Measurements from ENCODE around the gene DIP2C.
"Not testable (repeated sequence)": the region's sequence is repeated elsewhere in the genome, so short reads cannot be mapped to it uniquely, and the experiment has no call there.

DIP2C gene

DNA sequence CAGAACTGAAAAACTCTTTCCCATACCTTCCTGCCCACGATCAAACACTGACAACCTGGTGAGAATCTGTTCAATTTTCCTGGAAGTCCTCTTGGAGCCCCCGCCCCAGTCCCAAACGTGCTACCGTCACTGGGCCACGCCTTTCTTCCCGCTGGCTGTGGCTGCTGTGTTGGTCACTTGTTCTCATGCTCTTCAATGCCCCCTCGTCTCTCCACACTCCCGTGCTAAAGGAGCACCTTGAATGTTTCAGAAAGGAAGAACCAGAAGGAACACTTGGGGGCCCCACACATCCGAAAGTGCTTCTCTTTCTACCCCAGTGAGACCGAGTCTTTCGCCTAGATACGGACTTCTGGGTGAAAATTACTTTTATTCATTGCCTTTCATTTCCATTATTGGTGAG, 215.1 kb downstream of the DIP2C start:
- no peak for FAIRE-seq

DNA sequence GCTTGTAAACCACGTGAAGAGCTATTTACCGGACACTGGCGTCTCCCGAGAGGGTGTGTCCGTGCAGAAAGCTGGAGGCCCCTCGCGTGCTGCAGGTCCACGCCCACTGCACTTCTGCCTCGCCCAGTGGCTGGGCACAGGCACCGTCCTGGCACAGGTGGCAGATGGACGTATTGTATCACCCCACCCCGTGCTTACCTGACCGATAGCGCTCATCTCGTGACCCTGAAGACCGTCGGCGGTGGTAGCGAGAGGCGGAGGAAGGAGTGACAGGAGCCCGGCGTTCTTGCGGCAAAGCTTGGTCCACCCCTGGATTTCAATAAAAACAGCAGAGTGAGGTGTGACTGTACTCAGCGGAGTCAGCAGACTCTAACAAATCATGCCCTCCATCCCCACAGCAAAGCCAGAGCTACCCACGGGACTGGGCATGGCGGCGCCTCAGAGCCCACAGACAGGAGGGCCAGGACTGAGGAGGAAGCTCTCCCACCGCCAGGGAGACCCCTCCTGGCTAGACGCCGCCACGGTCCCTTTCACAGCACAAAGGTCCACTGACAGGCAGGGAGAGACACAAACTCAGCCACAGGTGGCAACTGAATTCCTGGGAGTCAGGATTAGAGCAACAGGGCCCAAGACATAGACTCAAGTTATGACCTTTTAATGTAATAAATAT, 217.1 kb downstream of the DIP2C start:
- no peak for FAIRE-seq

- no peak for FAIRE-seq
These were observed 219.0 kb downstream of the DIP2C start for GRCh38 chr10:470339-471003.

DNA sequence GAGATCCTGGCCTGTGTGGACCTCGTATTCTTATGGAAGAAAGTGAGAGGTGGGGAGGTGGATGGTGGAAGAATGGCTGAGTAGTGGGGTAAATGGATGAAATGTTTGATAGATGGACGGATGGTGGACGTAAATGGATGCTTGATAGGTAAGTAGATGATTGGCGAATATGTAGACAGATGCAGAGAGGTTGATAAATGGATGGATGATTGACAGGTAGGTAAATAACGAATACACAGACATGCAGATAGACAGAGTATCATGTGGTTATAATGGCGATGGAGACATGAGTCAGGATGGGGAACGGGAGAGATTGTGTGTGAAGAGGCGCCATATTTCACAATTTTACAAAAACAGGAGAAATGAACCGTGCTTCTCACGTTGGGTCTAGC, 219.5 kb downstream of the DIP2C start:
- no peak for FAIRE-seq

DNA sequence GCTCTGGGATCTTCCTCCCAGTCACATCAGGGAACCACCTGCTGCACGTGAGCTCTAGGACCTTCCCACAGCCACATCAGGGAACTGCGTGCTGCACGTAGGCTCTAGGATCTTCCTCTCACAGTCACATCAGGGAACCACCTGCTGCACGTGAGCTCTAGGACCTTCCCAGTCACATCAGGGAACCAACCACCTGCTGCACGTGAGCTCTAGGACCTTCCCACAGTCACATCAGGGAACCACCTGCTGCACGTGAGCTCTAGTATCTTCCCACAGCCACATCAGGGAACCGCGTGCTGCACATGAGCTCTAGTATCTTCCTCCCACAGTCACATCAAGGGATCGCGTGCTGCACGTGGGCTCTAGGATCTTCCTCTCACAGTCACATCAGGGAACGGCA, 229.7 kb downstream of the DIP2C start:
- FAIRE-seq, result no peak

DNA sequence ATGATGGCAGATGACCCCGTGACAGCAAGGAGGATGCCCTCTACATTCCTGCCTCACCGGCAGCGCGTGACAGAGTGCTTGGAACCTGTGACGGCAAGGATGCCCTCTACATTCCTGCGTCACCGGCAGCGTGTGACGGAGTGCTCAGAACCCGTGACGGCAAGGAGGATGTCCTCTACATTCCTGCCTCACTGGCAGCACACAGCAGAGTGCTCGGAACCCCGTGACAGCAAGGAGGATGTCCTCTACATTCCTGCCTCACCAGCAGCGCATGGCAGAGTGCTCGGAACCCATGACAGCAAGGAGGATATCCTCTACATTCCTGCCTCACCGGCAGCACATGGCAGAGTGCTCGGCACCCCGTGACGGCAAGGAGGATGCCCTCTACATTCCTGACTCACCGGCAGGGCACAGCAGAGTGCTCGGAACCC, 231.0 kb downstream of the DIP2C start:
- no peak for FAIRE-seq

DNA sequence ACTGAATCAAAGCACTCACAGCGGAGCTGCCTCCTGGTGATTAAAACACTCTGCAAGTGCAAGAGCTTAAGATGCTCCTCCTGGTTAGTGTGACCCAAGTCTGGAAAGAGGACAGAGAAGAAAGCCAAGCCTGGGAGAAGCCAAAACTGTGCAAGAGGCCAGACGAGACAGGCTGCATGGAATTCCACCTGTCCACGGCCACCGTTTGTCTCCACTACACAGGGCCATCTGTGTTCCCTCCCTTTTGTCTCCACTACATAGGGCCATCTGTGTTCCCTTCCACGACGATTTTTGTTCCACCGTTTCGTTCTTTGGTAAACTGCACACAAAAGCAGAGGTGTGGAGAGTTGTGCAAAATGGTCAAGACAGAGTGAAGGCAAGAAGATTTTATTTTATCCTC, 233.0 kb downstream of the DIP2C start:
- FAIRE-seq, result no peak

DNA sequence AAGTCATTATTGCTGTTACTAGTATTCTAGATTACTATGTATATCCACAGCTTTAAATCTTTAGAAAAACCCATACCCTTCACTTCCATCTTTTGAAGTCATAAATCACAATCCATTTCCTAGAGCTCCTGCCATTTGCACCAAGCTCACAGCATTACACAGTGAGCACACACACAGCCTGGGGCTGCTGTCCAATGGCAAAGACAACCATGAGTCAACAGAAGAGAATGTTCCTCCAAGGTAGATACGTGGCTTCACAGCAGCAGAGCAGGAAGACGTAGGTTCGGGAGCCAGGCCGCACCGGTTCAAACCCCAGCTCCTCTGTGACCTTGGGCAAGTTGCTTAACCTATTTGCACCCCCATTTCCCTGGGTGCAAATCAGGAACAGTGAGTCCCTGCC, 234.6 kb downstream of the DIP2C start:
- FAIRE-seq, result no peak

- no peak for FAIRE-seq
These were observed 235.8 kb downstream of the DIP2C start for GRCh38 chr10:453647-454046.

GRCh38 chr10:452512-453426, 236.7 kb downstream of the DIP2C start:
- no peak for FAIRE-seq

DNA sequence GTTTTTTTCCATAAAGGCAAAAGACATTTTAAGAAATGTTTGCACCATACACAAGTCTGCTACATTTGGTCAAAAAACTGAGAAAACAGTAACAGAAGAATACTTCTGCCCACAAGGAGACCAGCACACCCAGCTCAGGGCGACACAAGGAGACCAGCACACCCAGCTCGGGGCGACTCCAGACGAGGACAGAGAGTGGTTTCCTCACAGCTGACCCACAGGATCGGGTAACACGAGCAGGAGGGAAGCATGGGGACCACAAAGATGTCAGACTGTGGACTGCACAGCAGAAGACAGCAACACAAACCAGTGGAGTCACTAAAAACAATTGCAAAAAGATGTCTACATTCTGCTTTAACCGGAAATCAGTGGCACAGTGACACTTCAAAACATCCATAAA, 237.6 kb downstream of the DIP2C start:
- no peak for FAIRE-seq

GRCh38 chr10:451021-451471, 238.4 kb downstream of the DIP2C start:
- no peak for FAIRE-seq

- no peak for FAIRE-seq
These were observed 239.0 kb downstream of the DIP2C start for GRCh38 chr10:450463-450862.

GRCh38 chr10:449331-449730, 240.1 kb downstream of the DIP2C start:
- not testable (repeated sequence) for FAIRE-seq

DNA sequence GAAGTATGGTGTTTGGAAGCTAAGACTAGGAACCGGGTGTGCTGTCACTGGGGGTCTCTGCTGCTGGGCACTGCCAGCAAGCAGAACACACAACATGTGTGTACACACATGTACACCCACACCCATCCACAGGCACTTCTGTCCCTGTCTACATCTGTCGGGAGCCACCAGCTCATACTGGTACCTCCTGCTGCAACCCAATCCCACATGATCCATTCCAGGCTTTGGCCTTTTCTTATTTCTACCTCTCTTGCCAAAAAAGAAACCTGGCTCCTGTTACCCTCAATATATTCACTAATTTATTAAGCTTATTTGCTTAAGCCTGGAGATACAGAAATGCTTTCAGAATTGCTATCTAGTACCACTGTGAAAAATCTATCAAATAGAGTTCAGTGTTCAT, 246.0 kb downstream of the DIP2C start:
- no peak for FAIRE-seq

DNA sequence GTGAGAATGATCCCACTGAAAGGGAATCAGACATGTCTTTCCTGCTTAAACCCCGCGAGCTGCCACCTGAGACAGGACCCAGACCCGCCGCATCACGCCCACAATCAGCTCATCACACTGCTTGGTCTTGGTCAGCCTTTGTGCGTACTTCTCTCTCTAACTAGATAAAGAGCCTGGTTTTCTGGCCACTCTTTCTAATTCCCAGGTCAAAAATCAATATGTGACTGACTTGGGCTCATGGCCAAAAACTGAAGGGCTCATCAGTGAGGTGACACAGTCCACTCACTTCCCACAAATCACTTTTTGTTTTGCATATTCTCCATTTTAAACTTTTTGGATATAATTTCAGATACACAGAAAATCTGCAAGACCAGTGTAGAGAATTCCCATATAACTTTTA, 247.3 kb downstream of the DIP2C start:
- no peak for FAIRE-seq

GRCh38 chr10:441659-442058, 247.8 kb downstream of the DIP2C start:
- FAIRE-seq, result no peak

DNA sequence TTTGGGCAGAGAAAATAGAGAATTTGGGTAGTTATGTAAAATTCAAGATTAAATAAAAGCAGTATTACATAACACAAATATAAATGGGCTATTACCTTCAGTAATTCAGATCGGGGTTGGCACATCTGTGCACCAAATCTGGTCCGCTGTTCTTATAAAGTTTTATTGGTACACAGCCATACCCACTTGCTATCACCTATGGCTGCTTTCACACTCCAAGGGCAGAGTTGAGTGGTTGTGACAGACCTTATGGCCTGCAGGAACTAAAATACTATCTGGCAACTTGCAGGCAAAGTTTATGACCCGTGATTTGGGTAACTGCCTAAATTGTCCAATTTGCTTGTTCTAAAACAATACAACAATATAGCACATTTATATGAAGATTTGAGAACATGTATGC, 249.3 kb downstream of the DIP2C start:
- FAIRE-seq, result no peak

DNA sequence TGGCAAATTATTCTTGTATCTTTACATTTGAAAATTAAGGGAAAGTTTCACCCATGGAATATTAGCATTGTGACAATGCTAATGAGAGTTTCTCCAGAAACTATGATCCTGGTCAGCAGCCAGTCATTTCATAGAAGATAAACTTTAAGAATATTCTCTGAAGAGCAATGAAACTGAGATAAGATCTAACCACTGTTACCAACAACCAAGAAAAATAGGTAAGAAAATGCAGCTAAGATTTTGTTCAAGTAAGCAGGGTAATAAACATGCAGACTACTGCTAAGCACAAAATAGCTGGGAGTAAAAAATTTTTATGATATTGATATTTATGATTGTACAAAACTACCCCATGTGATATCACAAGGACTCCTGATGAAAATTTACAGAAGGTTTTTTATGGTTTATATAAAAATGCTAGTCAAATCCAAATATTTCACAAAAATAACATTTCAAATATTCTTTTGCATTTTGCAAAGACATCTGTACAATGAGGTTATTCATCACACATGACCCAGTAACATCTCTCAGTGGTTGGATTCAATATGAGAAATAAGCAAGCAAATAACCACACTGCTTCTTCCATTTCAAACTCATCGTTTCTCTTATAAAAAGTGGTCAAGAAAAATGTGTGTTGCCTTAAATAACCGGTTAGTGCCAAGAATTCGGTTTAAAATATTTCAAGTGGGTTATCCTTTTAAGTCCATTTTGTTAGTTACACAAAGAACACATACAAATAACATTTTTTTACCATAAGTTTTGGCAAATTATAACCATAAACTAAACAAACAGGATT, 251.6 kb downstream of the DIP2C start:
- FAIRE-seq, result no peak

DNA sequence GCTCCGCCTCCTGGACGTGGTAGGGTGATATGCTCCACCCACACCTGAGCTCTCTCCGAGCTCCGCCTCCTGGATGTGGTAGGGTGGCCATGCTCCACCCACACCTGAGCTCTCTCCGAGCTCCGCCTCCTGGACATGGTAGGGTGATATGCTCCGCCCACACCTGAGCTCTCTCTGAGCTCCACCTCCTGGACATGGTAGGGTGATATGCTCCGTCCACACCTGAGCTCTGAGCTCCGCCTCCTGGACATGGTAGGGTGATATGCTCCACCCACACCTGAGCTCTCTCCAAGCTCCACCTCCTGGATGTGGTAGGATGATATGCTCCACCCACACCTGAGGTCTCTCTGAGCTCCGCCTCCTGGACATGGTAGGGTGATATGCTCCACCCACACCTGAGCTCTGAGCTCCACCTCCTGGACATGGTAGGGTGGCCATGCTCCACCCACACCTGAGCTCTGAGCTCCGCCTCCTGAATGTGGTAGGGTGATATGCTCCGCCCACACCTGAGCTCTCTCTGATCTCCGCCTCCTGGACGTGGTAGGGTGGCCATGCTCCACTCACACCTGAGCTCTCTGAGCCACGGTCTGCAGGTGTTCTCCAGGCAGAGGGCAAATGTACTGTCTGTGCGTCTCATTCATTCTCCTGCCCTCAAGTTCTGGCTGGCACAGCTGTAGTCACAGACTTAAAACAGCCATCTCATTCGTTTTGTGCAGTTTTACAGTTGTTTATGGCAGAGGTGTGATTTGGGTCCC, 252.4 kb downstream of the DIP2C start:
- no peak for FAIRE-seq

GRCh38 chr10:436013-436697, 253.3 kb downstream of the DIP2C start:
- no peak for FAIRE-seq

GRCh38 chr10:435397-435796, 254.1 kb downstream of the DIP2C start:
- no peak for FAIRE-seq

All from TTC549 (cell line).